Smooth muscle cell (in vitro differentiated cells): ENCODE measurements around the gene ZNF330. TPM values are rescaled to one million over a fixed set of nuclear protein-coding genes. Genes with fewer than 3 reads are reported as not detected.
A peak's percentile ranks its signal among the peaks of the same experiment; 100 is the strongest.

Experiments used
- DNase-seq: peaks from one replicate; lab custom pipeline; 2025; ENCODE audit not compliant: unreplicated experiment; lab: John Stamatoyannopoulos, UW
- H2AFZ ChIP-seq: fragments of 200-600 bp; sonication (generic); 2 replicates; pipeline ENCODE4 v1.6.0; 2016; ENCODE audit warnings: antibody characterized with exemption, low read depth, mild to moderate bottlenecking
- H3F3A ChIP-seq: fragments of 200-600 bp; sonication (generic); 2 replicates; pipeline ENCODE4 v1.6.0; 2017; ENCODE audit warnings: antibody characterized with exemption, low read depth
- H3K27ac ChIP-seq: fragments of 200-600 bp; sonication (generic); 2 replicates; pipeline ENCODE4 v1.5.1; 2016; ENCODE audit warnings: low read depth, mild to moderate bottlenecking
- H3K27me3 ChIP-seq: fragments of 200-600 bp; sonication (generic); 2 replicates; pipeline ENCODE4 v1.6.1; 2016; ENCODE audit warnings: low read depth, mild to moderate bottlenecking
- H3K36me3 ChIP-seq: fragments of 200-600 bp; sonication (generic); 2 replicates; pipeline ENCODE4 v1.5.1; 2016; ENCODE audit warnings: low read depth
- H3K4me1 ChIP-seq: fragments of 200-600 bp; sonication (generic); 2 replicates; pipeline ENCODE4 v1.5.1; 2016; ENCODE audit warnings: low read depth
- H3K4me2 ChIP-seq: fragments of 200-600 bp; sonication (generic); 2 replicates; pipeline ENCODE4 v1.6.0; 2016; ENCODE audit warnings: mild to moderate bottlenecking
- H3K4me3 ChIP-seq: fragments of 200-600 bp; sonication (generic); 2 replicates; pipeline ENCODE4 v1.5.1; 2016; ENCODE audit warnings: mild to moderate bottlenecking
- H3K79me2 ChIP-seq: fragments of 200-600 bp; sonication (generic); 2 replicates; pipeline ENCODE4 v1.6.0; 2016; ENCODE audit warnings: low read depth, mild to moderate bottlenecking
- H3K9ac ChIP-seq: fragments of 200-600 bp; sonication (generic); 2 replicates; pipeline ENCODE4 v1.6.0; 2016; ENCODE audit warnings: low read depth
- H3K9me3 ChIP-seq: fragments of 200-600 bp; sonication (generic); replicated peaks from 2 replicates; pipeline ENCODE4 v1.5.1; 2016; ENCODE audit warnings: low read depth
- H4K20me1 ChIP-seq: fragments of 200-600 bp; sonication (generic); 2 replicates; pipeline ENCODE4 v1.6.0; 2016; ENCODE audit warnings: low read depth
- CTCF ChIP-seq: fragments of 200-600 bp; sonication (generic); IDR thresholded peaks from 2 replicates; pipeline ENCODE4 v1.5.1; 2017; ENCODE audit warnings: borderline replicate concordance, mild to moderate bottlenecking, antibody characterized with exemption; ENCODE audit not compliant: insufficient read depth, poor library complexity, severe bottlenecking
- WGBS: methylation state at CpG from one replicate; pipeline ENCODE4 v1.1.7; 2016; ENCODE audit warnings: low lambda C conversion rate; 5-methylcytosine and 5-hydroxymethylcytosine counted together
- polyA plus RNA-seq: library from polyadenylated mRNA; unstranded; fragments of >200 nt; fragmentation: Nextera tagmentation; extraction: Ambion mirVana; gene quantifications from 2 replicates; pipeline ENCODE4 v1.2.1, GENCODE V29; 2016
- total RNA-seq: library from RNA; depleted of rRNA; stranded (reverse); fragments of >200 nt; gene quantifications from 2 replicates; pipeline ENCODE4 v1.2.3, GENCODE V29; 2014

The ZNF330 gene
- total and polyA plus RNA-seq, 2 experiments from 2014 or later, result 23.8 to 26.8 TPM

GRCh38 chr4:141241986-141242385, 21.3 kb downstream of the ZNF330 start:
- no peak for TF ChIP-seq CTCF
- no peaks in the 10 kb centered on the region for H3K9me3 ChIP-seq
- no peak overlapping the region for H3K27ac ChIP-seq
- DNase-seq, result no peak
- no peaks in the 10 kb centered on the region for H3F3A ChIP-seq
- H3K27me3 ChIP-seq, result peaks cover 4% of the 10 kb centered on the region
- H2AFZ ChIP-seq, result no peak overlapping the region
- no peaks in the 10 kb centered on the region for H3K79me2 ChIP-seq
- H3K4me2 ChIP-seq, result no peak overlapping the region
- H3K4me3 ChIP-seq, result no peak overlapping the region
- no peak overlapping the region for H3K9ac ChIP-seq
- H3K36me3 ChIP-seq, result no peaks in the 10 kb centered on the region
- H4K20me1 ChIP-seq, result no peaks in the 10 kb centered on the region
- WGBS, result 40% methylated on average over 1 of the region's 1 CpG
- no peaks in the 10 kb centered on the region for H3K4me1 ChIP-seq

DNA sequence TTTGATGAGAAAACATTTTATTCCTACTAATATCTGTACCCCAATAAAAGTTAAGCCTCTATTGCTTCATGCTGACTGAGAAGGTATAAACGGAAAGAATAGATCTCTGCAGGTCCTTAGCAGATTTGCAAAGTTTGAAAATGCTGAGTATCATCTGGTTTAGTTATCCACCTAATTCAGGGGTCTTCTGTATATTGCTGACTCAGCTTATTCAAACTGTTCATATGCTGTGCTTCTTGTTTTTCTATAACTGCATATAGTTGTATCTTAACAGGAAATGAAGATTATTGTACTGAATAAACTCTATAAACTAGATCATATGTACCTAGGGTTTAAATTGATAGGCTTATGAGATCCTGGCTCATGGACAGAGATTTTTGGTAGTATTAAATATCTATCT, 23.7 kb downstream of the ZNF330 start:
- 81% methylated on average over 1 of the region's 1 CpG for WGBS
- no peak overlapping the region for H3K9ac ChIP-seq

GRCh38 chr4:141246243-141246642, 25.5 kb downstream of the ZNF330 start:
- Histone ChIP-seq H3F3A (no peaks in the 10 kb centered on the region), H3K27ac (no peak overlapping the region), H3K27me3 (no peaks in the 10 kb centered on the region), H2AFZ (no peak overlapping the region), H4K20me1 (no peaks in the 10 kb centered on the region), H3K79me2 (no peaks in the 10 kb centered on the region), H3K4me3 (no peak overlapping the region), H3K36me3 (no peaks in the 10 kb centered on the region), H3K9ac (no peak overlapping the region), H3K4me1 (no peaks in the 10 kb centered on the region), H3K9me3 (no peaks in the 10 kb centered on the region), H3K4me2 (no peak overlapping the region)
- no peak for DNase-seq
- WGBS, result 65% methylated on average over 2 of the region's 2 CpGs
- no peak for TF ChIP-seq CTCF

More for the DNA sequence above, 23.7 kb downstream of the ZNF330 start:
- Histone ChIP-seq H3K27me3 (peaks cover 4% of the 10 kb centered on the region), H2AFZ (no peak overlapping the region), H3K27ac (no peak overlapping the region), H3K4me3 (no peak overlapping the region), H3F3A (no peaks in the 10 kb centered on the region), H3K4me2 (no peak overlapping the region), H3K36me3 (no peaks in the 10 kb centered on the region), H3K4me1 (no peaks in the 10 kb centered on the region), H3K79me2 (no peaks in the 10 kb centered on the region), H3K9me3 (no peaks in the 10 kb centered on the region), H4K20me1 (no peaks in the 10 kb centered on the region)
- no peak for DNase-seq
- no peak for TF ChIP-seq CTCF

- Histone ChIP-seq H3K4me1 (no peaks in the 10 kb centered on the region), H3K36me3 (no peaks in the 10 kb centered on the region), H3F3A (no peaks in the 10 kb centered on the region), H3K4me3 (no peak overlapping the region), H3K9me3 (no peaks in the 10 kb centered on the region), H3K27ac (peak overlapping the region; percentile 18), H3K9ac (no peak overlapping the region), H2AFZ (no peak overlapping the region), H4K20me1 (no peaks in the 10 kb centered on the region), H3K79me2 (no peaks in the 10 kb centered on the region), H3K27me3 (no peaks in the 10 kb centered on the region), H3K4me2 (no peak overlapping the region)
- 80% methylated on average over 2 of the region's 2 CpGs for WGBS
- no peak for DNase-seq
- no peak for TF ChIP-seq CTCF
Measured at GRCh38 chr4:141246683-141247429, 26.2 kb downstream of the ZNF330 start.
